Right atrium auricular region (tissue), 2 donors: ENCODE data around the gene TCF20. TPM values are rescaled to one million over a fixed set of nuclear protein-coding genes. Genes with fewer than 3 reads are reported as not detected.

ENCODE experiments used
- DNase-seq: peaks from one replicate; pipeline ENCODE4 v3.0.0-alpha.2; 2019; ENCODE audit warnings: low spot score
- H3K27ac ChIP-seq, 2 donors: fragments of 200-600 bp; sonication (generic); 1 replicate in 1 of 2; 2 replicates in 1 of 2; pipeline ENCODE4 v1.5.1; 2016 to 2019
- H3K27me3 ChIP-seq, 2 donors: fragments of 200-600 bp; sonication (generic); one replicate each; pipeline versions ENCODE4 v1.5.1 to v1.6.0; 2017 to 2019
- H3K36me3 ChIP-seq: fragments of 200-600 bp; sonication (generic); one replicate; pipeline ENCODE4 v1.5.1; 2016
- H3K4me1 ChIP-seq, 2 donors: fragments of 200-600 bp; sonication (generic); one replicate each; pipeline versions ENCODE4 v1.5.1 to v1.6.0; 2017 to 2019
- H3K4me3 ChIP-seq, 2 donors: fragments of 200-600 bp; sonication (generic); 1 replicate in 1 of 2; 2 replicates in 1 of 2; pipeline ENCODE4 v1.5.1; 2017 to 2019; ENCODE audit warnings: mild to moderate bottlenecking in 1 of 2, moderate library complexity in 1 of 2
- H3K9me3 ChIP-seq, 2 donors: fragments of 200-600 bp; sonication (generic); one replicate each; pipeline ENCODE4 v1.5.1; 2019
- CTCF ChIP-seq, 2 donors: fragments of 200-600 bp; sonication (generic); IDR thresholded peaks; one replicate each; pipeline ENCODE4 v1.5.1; 2019; ENCODE audit warnings: antibody characterized with exemption in 2 of 2
- total RNA-seq, 2 donors: library from RNA; depleted of rRNA; stranded (reverse); fragments of >200 nt; gene quantifications; one replicate each; pipeline ENCODE4 v1.1.0, GENCODE V29; 2016

Gene TCF20
- total RNA-seq, 2 donors from 2014 or later, result 13.6 to 15.5 TPM

GRCh38 chr22:42283278-42284201, 13.1 kb upstream of the TCF20 start:
- no peak for TF ChIP-seq CTCF (IDR thresholded peaks at IDR 0.05)
- H3K27me3 ChIP-seq, result peaks cover 0 to 7% of the 10 kb centered on the region in 2 donors
- H3K27ac ChIP-seq, result no peak overlapping the region
- H3K9me3 ChIP-seq, result no peaks in the 10 kb centered on the region
- no peaks in the 10 kb centered on the region for H3K36me3 ChIP-seq
- peaks cover 0 to 14% of the 10 kb centered on the region in 2 donors for H3K4me1 ChIP-seq
- no peak for DNase-seq
- H3K4me3 ChIP-seq, result peak overlapping the region in 1 of 2 donors; percentile 47

- peaks cover 0 to 14% of the 10 kb centered on the region in 2 donors for H3K4me1 ChIP-seq
- no peak overlapping the region for H3K27ac ChIP-seq
- H3K36me3 ChIP-seq, result no peaks in the 10 kb centered on the region
- no peak for TF ChIP-seq CTCF (IDR thresholded peaks at IDR 0.05)
- H3K27me3 ChIP-seq, result peaks cover 0 to 7% of the 10 kb centered on the region in 2 donors
- no peaks in the 10 kb centered on the region for H3K9me3 ChIP-seq
- DNase-seq, result no peak
- peak overlapping the region in 1 of 2 donors; percentile 47 for H3K4me3 ChIP-seq
Measured at GRCh38 chr22:42282943-42283277, 12.5 kb upstream of the TCF20 start.

- Histone ChIP-seq H3K4me1 (peaks cover 0 to 14% of the 10 kb centered on the region in 2 donors), H3K9me3 (no peaks in the 10 kb centered on the region), H3K4me3 (no peak overlapping the region), H3K36me3 (no peaks in the 10 kb centered on the region), H3K27ac (no peak overlapping the region), H3K27me3 (peaks cover 0 to 7% of the 10 kb centered on the region in 2 donors)
- no peak for DNase-seq
- no peak for TF ChIP-seq CTCF (IDR thresholded peaks at IDR 0.05)
Measured at GRCh38 chr22:42282252-42282942, 11.9 kb upstream of the TCF20 start.

GRCh38 chr22:42281706-42282251, 11.3 kb upstream of the TCF20 start:
- no peak for DNase-seq
- H3K4me1 ChIP-seq, result peaks cover 0 to 14% of the 10 kb centered on the region in 2 donors
- no peaks in the 10 kb centered on the region for H3K36me3 ChIP-seq
- no peak for TF ChIP-seq CTCF (IDR thresholded peaks at IDR 0.05)
- no peak overlapping the region for H3K4me3 ChIP-seq
- H3K27me3 ChIP-seq, result peaks cover 0 to 7% of the 10 kb centered on the region in 2 donors
- no peak overlapping the region for H3K27ac ChIP-seq
- H3K9me3 ChIP-seq, result no peaks in the 10 kb centered on the region

- peaks cover 0 to 7% of the 10 kb centered on the region in 2 donors for H3K27me3 ChIP-seq
- no peak for DNase-seq
Measured at GRCh38 chr22:42281284-42281683, 10.8 kb upstream of the TCF20 start.

More at GRCh38 chr22:42281284-42281683, 10.8 kb upstream of the TCF20 start:
- H3K36me3 ChIP-seq, result no peaks in the 10 kb centered on the region
- H3K4me3 ChIP-seq, result no peak overlapping the region
- TF ChIP-seq CTCF (IDR thresholded peaks at IDR 0.05), result no peak
- no peaks in the 10 kb centered on the region for H3K9me3 ChIP-seq
- H3K4me1 ChIP-seq, result peaks cover 0 to 14% of the 10 kb centered on the region in 2 donors
- no peak overlapping the region for H3K27ac ChIP-seq
